Stimulated activated CD4-positive, alpha-beta T cell treated with anti-CD3 and anti-CD28 coated beads, Interleukin-4, amount 100 ng/mL, for 48 hours (primary cell): ENCODE results near the gene ANGPTL2.
"Not testable (repeated sequence)": the region's sequence is repeated elsewhere in the genome, so short reads cannot be mapped to it uniquely, and the experiment has no call there.

Experiments used
- DNase-seq, 2 donors: peaks; one replicate each; pipeline ENCODE4 v3.0.0-alpha.2; 2020; ENCODE audit warnings: low read depth in 2 of 2

The ANGPTL2 gene, protein sequence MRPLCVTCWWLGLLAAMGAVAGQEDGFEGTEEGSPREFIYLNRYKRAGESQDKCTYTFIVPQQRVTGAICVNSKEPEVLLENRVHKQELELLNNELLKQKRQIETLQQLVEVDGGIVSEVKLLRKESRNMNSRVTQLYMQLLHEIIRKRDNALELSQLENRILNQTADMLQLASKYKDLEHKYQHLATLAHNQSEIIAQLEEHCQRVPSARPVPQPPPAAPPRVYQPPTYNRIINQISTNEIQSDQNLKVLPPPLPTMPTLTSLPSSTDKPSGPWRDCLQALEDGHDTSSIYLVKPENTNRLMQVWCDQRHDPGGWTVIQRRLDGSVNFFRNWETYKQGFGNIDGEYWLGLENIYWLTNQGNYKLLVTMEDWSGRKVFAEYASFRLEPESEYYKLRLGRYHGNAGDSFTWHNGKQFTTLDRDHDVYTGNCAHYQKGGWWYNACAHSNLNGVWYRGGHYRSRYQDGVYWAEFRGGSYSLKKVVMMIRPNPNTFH

DNA sequence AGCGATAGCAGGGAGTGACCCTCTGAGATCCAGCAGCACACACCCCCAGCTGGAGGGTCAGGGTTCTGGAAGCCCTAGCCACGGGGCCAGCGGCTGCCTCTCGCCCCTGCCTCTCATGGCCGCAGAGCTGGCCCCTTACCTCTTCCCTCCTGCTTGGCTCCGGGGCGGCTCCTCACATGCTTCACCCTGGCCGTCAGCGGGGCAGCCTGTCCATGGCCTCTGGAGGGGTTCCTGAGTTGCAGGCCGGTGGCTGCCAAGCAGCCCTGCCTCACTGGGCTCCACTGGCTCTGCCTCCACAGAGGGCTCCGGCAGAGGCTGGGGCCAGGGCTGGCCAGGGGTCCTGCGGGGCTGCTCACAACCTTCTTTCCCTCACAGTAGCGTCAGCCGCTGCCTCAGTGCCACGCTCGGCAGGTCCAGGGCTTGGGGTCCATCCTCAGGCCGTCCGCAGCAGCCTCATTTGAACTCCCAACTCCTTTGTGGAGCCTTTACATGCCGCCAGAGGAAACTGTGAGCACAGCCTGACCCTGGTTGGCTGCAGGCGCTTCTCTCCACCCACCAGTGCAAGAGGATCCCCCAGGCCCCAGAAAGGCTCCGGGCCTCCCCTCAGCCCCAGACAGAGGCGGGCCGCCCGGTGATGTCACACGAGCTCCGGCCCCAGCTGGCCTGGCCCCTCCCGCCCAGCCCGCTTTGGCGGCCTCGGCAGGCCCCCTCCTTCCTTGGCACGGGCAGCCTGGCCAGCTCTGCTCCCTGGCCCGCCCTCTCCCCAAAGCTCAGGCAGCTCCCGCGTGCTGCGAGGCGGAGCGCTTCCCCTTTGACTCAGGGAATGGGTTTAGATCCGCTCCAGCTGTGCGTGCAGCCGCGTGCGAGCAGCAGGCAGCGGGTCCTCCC lies at the start of gene ANGPTL2:
ANGPTL2 (minus strand) TSS at position 460 of the 888 bp plus-strand sequence. CDS start 13,904 bp downstream, outside the sequence.
- peak; percentile 3 to 4 for DNase-seq

DNA sequence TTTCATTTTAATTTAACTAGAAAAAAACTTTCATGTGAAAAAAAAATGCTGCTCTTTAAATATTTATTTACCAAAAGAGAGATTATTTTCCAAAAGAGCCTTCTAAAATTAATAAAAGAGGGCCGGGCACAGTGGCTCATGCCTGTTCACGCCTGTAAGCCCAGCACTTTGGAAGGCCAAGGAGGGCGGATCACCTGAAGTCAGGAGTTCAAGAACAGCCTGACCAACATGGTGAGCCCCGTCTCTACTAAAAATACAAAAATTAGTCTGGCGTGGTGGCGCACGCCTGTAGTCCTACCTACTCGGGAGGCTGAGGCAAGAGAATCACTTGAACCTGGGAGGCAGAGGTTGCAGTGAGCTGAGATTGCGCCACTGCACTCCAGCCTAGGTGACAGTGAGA lies 48.9 kb upstream of the ANGPTL2 start:
- DNase-seq, result not testable (repeated sequence)

DNA sequence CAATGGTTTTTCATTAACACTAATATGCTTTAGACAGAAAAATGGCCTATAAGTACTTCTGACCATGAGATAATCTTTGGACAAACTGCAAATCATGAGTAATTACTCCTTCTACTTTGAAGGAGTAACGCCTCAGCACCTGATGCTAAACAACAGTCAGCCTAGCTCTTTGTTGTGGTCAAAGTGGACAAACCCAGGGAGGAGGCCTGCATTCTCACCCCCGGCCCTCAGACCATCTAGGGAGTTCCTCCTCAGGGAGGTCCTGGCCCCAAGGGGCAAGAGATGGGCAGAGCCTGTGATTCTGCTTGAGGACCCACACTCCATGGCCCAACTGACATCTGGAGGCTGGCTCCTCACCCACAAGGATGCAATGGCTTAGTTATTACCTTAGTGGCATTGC lies 48.2 kb upstream of the ANGPTL2 start:
- DNase-seq, result no peak

DNA sequence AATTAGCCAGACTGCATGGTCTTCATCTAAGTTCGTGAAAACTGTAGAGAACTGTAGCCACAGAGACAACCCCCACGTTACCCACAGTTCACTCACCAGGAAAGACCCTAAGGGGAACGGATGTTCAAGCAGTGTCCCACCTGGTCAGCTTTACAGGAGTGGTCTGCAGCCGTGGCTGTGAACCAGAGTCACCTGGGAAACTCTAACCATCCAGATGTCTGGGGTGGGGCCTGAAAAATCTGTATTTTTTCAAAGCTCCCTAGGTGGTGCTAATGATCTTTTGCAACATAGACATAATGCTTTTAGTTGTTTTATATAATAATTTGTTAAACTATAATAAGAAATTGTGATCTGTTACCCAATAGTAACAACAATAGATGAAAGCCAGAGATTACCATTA lies 47.7 kb upstream of the ANGPTL2 start:
- no peak for DNase-seq

DNA sequence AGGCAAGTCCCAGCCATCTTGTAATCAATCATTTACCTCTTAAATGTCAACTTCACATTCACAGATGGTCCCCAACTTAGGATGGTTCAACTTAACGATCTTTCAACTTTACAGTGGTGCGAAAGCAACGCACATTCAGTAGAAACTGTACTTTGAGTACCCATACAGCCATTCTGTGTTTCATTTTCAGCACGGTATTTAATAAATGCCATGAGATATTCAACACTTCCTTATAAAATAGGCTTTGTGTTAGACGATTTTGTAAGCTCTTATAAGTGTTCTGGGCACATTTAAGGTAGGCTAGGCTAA lies 47.1 kb upstream of the ANGPTL2 start:
- no peak for DNase-seq

DNA sequence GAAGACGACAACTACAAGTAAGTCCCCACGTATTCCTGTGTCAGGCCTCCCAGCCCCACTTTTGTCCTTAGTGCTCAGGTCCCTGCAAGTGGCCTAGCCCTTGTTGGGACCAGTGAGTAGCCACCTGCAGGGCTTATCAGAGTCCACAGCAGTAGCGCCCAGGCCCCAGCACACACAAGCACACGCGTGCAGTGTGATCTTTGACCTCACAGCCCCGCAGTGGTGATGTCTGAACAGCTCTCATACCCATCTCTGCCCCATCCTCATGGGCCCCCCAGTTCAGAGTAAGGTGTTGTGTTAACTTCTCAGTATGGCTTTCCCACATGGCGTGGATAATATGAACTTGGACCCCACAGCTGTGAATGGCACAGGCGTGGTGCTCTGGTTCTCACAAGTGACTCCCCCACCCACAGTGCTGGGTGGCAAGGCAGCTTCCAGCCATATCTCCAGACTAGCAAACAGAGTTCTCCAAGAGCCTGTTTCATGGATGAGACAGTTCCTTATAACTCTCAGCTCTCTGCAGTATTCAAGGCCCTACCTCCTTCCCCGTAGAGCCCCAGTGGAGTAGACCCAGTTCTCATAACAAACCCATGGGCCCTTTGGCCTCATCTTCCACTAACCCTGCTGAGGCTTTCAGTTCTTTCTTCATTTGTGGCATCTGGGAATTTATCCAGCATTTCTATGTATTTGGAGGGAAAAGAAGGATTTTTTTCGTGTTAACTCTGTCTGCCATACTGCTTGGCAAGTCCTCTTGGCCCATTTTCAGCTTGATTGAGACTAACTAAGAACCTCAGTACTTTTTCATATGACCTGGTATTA lies 46.5 kb upstream of the ANGPTL2 start:
- no peak for DNase-seq

DNA sequence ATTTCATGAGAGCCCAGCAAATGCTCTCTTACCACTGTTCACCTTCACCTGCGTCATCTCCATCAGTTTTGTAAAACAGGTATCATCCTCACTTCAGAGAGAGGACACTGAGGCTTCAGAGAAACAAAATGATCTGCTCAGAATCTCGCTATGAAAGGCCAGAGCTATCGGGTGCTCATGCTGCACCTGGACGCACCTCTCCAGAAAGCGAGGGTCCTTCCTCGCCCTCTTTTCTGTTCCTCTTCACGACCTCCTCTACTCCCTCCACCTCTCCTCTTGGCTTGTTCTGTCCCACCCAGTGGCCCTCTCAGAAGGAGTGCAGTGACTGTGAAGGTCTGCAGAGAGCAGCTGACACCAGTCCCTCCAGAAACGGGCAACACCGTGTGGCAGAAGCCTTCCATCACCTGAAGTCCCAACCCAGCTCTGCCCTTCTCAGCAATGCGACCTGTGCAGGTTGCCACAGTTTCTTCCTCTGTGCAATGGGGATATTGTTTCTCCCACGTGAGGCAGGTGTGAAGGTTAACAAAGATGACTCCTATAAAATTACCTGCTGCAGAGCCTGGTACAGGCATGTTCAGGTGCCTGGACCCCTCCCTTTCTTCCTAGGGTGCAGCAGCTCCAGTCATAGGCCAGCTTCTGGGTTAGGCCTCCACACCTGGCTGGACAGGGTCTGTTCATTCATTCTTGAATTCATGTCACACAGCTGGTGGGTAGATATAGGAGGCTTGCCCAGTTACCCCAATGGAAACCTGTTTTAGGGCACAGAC lies 45.3 kb upstream of the ANGPTL2 start:
- DNase-seq, result no peak

DNA sequence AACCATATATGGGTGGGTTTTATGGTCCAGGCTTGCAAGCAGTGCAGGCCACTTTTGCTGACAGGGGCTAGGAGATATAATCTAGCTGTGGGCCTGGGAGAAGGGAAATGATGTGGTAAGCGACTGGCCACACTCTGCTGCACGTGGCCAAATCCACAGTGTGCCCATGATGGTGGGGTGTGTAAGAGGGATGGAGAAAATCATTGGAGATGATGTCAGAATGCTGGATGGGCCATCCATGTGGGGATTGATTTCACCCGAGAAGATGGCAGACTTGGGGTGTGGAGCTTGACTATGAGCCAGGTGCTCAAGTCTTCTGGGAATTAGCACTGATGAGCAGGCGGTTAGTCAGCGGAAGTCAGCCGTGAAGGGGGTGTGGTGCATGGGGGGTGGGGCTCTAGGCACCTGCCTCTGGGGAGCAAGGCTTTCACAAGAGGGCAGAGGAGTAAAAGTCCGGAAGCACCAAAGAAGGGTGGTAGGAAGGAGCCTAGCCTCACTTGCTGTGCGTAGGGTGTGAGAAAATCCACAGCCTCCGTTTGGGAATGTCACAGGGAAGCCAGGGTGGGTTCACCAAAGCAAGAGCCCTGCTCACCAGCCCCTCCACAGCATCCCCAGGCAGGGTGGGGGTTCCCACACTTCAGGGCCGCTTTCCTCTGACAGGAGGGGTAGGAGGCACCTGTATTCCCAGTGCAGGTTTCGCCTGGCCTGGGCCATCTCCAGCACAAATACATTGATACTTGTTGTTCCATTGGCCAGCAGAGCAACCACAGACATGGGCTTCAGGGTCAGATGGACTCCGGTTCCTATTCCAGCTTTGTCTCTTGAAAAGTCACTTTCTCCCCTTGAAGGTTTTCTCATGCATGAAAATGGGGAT lies 44.5 kb upstream of the ANGPTL2 start:
- no peak for DNase-seq

DNA sequence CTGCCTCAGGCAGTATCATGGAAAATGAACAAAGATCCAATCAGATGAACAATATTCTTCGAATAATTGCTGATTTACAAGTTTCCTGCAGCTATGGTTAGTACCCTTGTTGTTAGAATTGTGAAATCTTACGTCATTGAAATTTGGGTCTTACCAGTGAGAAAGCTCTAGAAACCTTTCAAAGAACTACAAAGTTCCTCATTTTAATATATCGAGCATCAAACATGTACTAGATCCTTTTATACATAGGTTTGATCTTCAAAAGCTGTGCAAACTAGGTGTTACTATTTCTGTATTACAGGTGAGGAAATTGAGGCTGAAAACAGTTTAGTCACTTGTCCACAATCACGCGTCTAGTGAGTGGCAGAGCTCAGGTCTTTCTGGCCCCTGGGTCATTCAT lies 43.7 kb upstream of the ANGPTL2 start:
- no peak for DNase-seq

DNA sequence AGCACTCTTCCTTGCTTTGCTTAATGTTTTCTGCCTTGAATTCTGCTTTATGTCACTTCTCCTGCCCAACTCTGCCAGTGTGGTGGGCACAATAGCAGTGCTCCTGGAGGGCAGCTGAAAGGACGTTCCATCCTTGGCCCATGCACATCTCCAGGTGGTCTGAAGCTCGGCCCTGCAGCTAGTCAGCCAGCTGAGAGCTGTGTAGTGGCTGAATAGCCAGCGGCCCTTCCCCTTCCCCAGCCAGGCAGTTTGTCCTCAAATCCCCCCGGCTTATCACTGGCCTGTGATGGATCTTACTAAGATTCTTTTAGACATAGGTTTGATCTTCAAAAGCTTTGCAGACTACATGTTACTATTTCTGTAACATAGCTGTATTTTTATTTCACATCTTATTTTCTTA lies 42.7 kb upstream of the ANGPTL2 start:
- DNase-seq, result no peak

DNA sequence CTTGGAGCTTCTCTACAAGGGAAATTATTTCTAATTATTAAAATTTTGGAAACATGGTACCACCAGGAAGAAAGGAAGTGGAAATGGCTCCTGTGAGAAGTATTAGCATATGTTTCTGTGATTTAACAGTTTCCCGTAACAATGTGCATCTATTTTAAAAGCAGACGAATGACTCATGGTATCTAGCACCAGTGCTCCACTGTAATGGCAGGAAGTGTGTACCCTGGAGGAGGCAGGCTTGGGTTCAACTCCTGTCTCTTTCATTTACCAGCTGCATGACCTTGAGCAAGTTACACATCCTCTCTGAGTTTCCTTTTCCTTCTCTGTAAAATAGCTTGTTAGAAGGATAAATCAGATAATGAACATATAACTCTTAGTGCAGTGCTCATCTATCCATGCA lies 41.0 kb upstream of the ANGPTL2 start:
- no peak for DNase-seq

DNA sequence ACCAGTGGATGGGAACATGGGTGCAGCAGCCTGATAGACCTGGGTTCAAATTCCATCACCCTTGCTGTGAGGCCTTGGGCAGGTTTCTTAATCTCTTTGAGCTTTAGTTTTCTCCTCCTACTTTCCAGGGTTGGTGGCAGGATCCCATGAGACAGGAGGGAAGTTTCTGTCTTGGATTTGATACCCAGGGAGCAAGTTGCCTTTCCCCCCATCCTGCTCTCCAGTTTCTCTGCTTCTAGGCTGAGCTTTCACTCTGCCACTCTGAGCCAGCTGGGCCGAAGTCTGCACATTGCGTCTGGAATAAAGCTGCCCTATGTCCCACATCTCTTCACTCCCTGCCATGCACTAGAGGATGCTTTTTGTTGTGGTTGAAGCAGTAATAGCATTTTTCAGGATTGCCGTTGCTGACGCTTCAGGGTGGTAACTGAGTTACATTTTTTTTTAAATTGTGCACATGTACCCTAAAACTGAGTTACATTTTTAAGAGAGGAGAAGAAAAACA lies 40.5 kb upstream of the ANGPTL2 start:
- DNase-seq, result no peak

DNA sequence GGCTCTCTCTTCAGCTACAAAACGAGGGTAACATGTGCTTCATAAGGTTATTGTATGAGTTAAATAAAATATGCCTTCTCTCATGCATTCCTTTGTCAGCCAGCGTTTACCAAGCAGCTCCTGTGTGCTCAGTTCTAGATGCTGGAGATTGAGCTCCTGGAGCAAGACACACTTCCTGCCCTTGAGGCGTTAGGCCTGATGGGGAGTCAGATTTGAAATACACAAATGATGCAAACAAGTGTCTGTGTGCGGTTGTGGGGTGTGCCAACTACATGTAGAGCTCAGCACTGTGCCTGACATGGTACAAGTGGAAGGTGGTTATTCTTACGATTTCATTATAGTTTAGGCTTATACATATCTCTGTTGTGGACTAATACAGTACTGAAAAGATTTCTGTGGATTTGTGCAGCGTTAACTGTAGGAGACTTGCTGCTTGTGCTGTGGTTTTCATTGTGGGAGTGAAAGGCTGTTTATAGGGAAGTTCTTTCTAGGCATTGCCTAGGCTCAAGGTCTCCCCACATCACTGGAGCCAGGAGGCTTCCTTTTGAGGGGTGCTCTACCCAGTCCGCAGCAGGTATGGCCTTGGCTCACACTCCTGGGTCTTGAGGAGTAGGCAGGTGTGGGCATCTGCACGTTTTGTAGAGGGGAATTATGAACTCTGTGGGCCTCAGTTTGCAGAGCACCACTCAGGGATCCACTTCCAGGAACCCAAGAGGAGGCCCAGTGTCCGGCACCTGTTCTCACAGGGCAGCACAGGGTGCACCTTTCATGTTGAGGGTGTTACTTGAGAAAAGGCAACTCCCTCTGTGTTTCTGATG lies 39.8 kb upstream of the ANGPTL2 start:
- no peak for DNase-seq

DNA sequence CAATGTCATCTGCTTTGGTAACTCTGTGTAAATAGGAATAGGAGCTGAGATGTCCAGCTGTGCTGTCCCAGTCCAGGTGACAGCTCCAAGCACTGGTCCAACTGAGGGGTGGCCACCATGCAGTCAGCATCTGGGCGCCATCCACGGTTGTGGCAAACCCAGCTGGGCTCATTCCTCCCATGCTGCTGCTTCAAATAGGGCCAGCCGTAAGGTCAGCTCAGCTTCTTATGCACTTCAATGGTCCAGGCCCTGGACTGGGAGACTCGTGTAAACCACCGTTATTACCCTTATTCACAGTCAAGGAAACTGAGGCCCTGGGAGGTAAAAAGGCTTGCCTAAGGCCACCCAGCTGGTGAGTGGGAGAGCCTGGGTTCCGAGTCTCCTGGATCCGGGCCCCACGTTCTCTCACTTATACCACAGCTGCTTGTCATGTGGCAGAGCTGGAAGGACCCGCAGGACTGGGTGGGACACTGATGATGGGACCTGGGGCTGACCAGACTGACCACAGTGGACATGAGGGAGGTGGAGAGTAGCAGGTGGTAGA lies 38.7 kb upstream of the ANGPTL2 start:
- no peak for DNase-seq

DNA sequence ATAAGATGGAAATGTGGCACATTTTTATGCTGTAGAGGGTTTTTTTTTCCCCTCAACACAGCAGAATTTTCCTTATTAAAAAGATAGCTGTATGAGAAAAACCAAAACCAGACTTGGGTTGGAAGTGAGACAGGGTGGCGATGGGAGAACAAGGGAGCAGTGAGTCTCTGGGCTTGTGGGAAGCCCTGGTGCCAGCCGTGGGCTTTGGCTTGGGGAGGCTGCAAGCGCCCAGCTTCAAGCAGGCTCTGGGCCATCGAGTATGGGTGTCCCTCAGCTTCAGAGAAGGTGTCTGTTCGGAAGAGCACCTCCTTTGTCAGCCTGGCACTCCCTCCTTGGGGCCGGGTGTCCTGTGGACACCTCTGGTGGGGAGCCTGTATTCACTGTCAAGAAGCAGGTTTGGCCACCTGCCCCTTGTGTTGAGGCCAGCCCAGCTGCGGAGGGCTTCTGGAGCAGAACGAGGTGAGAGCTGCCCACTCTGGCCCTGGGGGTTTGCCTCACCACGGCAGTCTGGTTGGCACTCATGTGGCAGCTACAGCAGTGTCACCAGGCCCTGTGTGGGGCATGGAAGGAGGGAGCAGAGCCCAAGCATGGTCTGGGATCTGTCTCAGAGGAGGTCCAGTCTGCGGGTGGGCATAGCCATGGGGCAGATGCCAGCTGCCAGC lies 37.6 kb upstream of the ANGPTL2 start:
- DNase-seq, result no peak

DNA sequence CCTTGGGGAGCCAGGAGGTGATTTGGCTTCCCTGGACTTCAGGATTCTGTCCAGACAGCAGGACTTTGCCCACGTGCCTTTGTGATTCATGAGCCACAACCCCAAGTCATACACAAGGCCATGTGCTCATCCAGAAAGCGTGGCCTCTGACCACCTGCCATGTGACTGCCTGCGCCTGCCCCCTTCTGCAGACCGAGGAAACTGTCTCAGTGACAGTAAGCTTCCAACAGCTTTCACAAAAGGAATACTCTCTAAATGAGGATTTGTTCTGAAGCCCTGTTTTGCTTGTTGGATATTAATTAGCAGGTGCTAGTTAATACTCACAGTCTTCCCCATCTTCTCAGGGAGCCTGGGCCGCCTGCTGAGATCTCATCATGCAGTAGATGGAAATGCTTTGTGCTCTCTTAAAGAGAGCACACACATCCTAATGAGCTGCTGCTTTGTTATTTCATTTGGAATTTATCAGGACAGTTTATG lies 36.9 kb upstream of the ANGPTL2 start:
- DNase-seq, result no peak

DNA sequence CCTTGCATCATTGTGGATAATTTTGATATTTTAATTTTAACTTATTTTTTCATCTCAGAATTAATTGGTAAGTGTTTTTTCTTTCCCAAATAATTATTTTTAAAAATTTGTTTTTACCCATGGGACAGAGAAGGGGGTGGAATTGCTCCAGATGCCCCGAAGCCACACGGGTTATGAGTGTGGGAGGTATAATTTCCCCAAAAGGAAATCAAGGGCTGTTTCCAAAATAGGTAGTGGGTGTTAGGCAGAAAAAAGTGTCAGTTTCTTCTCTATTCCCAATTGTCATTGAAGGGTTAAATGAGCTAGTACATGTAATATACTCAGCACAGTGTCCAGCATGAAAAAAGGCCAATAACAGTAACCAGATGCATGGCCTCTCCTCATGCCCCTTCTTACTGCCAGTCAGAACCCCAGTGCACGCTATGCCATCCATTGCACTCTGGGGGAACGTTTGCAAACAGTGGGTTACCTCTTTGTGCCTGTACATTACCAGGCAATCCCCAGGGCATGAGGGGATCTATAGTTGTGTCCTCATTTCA lies 36.4 kb upstream of the ANGPTL2 start:
- no peak for DNase-seq
